Trophoblast cell (in vitro differentiated cells and primary cell): ENCODE data around the gene MYT1.
"Not testable (repeated sequence)": the region's sequence is repeated elsewhere in the genome, so short reads cannot be mapped to it uniquely, and the experiment has no call there.

Source experiments
- DNase-seq, 2 donors: peaks; one replicate each; pipeline ENCODE4 v3.0.0-alpha.2; 2016
- H2AFZ ChIP-seq: 2 replicates; pipeline ENCODE4 v1.6.1; 2013; ENCODE audit warnings: low read length, moderate library complexity, mild to moderate bottlenecking; ENCODE audit not compliant: insufficient read depth, poor library complexity
- H2AK5ac ChIP-seq: 2 replicates; pipeline ENCODE4 v1.6.1; 2013; ENCODE audit warnings: mild to moderate bottlenecking, low read length
- H2BK120ac ChIP-seq: 2 replicates; pipeline ENCODE4 v1.6.1; 2013; ENCODE audit warnings: low read length, mild to moderate bottlenecking, moderate library complexity; ENCODE audit not compliant: insufficient read depth, poor library complexity
- H2BK12ac ChIP-seq: 2 replicates; pipeline ENCODE4 v1.6.1; 2013; ENCODE audit warnings: mild to moderate bottlenecking, low read length, moderate library complexity
- H2BK5ac ChIP-seq: 2 replicates; pipeline ENCODE4 v1.6.1; 2013; ENCODE audit warnings: low read length, low read depth, moderate library complexity, mild to moderate bottlenecking; ENCODE audit not compliant: poor library complexity
- H3K14ac ChIP-seq: 2 replicates; pipeline ENCODE4 v1.6.1; 2013; ENCODE audit warnings: mild to moderate bottlenecking, low read length
- H3K18ac ChIP-seq: 2 replicates; pipeline ENCODE4 v1.6.1; 2013; ENCODE audit warnings: mild to moderate bottlenecking, low read length
- H3K23ac ChIP-seq: 2 replicates; pipeline ENCODE4 v1.6.1; 2013; ENCODE audit warnings: low read length
- H3K27ac ChIP-seq: 2 replicates; pipeline ENCODE4 v1.5.1; 2013; ENCODE audit warnings: low read depth, mild to moderate bottlenecking, inconsistent platforms, low read length, moderate library complexity
- H3K27me3 ChIP-seq: 2 replicates; pipeline ENCODE4 v1.6.1; 2013; ENCODE audit warnings: inconsistent platforms, mild to moderate bottlenecking, low read length, moderate library complexity; ENCODE audit not compliant: insufficient read depth
- H3K36me3 ChIP-seq, 2 experiments: 1 replicate in 1 of 2; 2 replicates in 1 of 2; pipeline ENCODE4 v1.6.1; 2013; ENCODE audit warnings: low read length in 2 of 2, mild to moderate bottlenecking in 2 of 2, moderate library complexity in 1 of 2; ENCODE audit not compliant: insufficient read depth in 2 of 2, control insufficient read depth in 1 of 2
- H3K4ac ChIP-seq: 2 replicates; pipeline ENCODE4 v1.6.1; 2013; ENCODE audit warnings: low read depth, mild to moderate bottlenecking, low read length, moderate library complexity
- H3K4me1 ChIP-seq, 2 experiments: 1 replicate in 1 of 2; 2 replicates in 1 of 2; pipeline ENCODE4 v1.6.1; 2013; ENCODE audit warnings: low read length in 2 of 2, mild to moderate bottlenecking in 2 of 2, moderate library complexity in 1 of 2; ENCODE audit not compliant: insufficient read depth in 2 of 2, control insufficient read depth in 1 of 2
- H3K4me2 ChIP-seq: 2 replicates; pipeline ENCODE4 v1.6.1; 2013; ENCODE audit warnings: inconsistent platforms, mild to moderate bottlenecking, low read length, moderate library complexity
- H3K4me3 ChIP-seq: 2 replicates; pipeline ENCODE4 v1.5.1; 2013; ENCODE audit warnings: mild to moderate bottlenecking, low read depth, low read length, inconsistent platforms
- H3K79me1 ChIP-seq: one replicate; pipeline ENCODE4 v1.6.1; 2013; ENCODE audit warnings: low read length
- H3K79me2 ChIP-seq: 2 replicates; pipeline ENCODE4 v1.6.1; 2013; ENCODE audit warnings: low read length, mild to moderate bottlenecking; ENCODE audit not compliant: control insufficient read depth, insufficient read depth, poor library complexity
- H3K9ac ChIP-seq: 2 replicates; pipeline ENCODE4 v1.6.1; 2013; ENCODE audit warnings: mild to moderate bottlenecking, low read length
- H3K9me3 ChIP-seq: 2 replicates; pipeline ENCODE4 v1.6.1; 2013; ENCODE audit warnings: low read depth, mild to moderate bottlenecking, control low read depth, inconsistent platforms, low read length; ENCODE audit not compliant: insufficient read depth
- H4K12ac ChIP-seq: 2 replicates; pipeline ENCODE4 v1.6.1; 2013; ENCODE audit warnings: low read depth, mild to moderate bottlenecking, low read length, moderate library complexity
- H4K8ac ChIP-seq: 2 replicates; pipeline ENCODE4 v1.6.1; 2013; ENCODE audit warnings: low read depth, mild to moderate bottlenecking, low read length, moderate library complexity
- H4K91ac ChIP-seq: one replicate; pipeline ENCODE4 v1.6.1; 2013; ENCODE audit warnings: low read depth, mild to moderate bottlenecking, low read length, moderate library complexity
- WGBS: extraction: QIAGEN DNeasy Blood & Tissue Kit; methylation state at CpG from one replicate; pipeline ENCODE4 v1.1.7; 2013; ENCODE audit warnings: missing lambda C conversion rate; ENCODE audit not compliant: insufficient read length, insufficient coverage; ENCODE audit errors: extremely low coverage; 5-methylcytosine and 5-hydroxymethylcytosine counted together

Gene MYT1

DNA sequence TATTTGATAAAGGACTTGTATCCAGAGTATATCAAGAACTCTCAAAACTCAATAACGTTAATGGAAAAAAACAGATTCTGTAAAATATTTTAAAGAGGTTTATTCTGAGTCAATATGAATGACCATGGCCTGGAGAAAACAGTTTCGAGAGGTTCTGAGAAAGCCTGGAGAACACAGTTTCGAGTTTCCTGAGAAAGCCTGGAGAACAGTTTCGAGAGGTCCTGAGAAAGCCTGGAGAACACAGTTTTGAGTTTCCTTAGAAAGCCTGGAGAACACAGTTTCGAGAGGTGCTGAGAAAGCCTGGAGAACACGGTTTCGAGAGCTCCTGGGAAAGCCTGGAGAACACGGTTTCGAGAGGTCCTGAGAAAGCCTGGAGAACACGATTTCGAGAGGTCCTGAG lies 41.3 kb upstream of the MYT1 start:
- DNase-seq, H3K9me3 ChIP-seq, H3K4me2 ChIP-seq, H4K8ac ChIP-seq, H4K12ac ChIP-seq, H4K91ac ChIP-seq, H2AK5ac ChIP-seq, H3K79me2 ChIP-seq, H2AFZ ChIP-seq, H3K27me3 ChIP-seq, H3K36me3 ChIP-seq, H3K9ac ChIP-seq, H2BK120ac ChIP-seq, H3K79me1 ChIP-seq, H3K4me1 ChIP-seq, H2BK5ac ChIP-seq, H2BK12ac ChIP-seq, H3K4ac ChIP-seq, H3K14ac ChIP-seq, H3K23ac ChIP-seq, H3K4me3 ChIP-seq, H3K27ac ChIP-seq, H3K18ac ChIP-seq: not testable (repeated sequence)
- no CpG with 5 or more reads among the region's 11 CpGs for WGBS

DNA sequence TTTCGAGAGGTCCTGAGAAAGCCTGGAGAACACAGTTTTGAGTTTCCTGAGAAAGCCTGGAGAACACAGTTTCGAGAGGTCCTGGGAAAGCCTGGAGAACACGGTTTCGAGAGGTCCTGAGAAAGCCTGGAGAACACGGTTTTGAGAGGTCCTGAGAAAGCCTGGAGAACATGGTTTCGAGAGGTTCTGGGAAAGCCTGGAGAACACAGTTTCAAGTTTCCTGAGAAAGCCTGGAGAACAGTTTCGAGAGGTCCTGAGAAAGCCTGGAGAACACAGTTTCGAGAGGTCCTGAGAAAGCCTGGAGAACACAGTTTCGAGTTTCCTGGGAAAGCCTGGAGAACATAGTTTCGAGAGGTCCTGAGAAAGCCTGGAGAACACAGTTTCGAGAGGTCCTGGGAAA lies 40.7 kb upstream of the MYT1 start:
- DNase-seq, result not testable (repeated sequence)

DNA sequence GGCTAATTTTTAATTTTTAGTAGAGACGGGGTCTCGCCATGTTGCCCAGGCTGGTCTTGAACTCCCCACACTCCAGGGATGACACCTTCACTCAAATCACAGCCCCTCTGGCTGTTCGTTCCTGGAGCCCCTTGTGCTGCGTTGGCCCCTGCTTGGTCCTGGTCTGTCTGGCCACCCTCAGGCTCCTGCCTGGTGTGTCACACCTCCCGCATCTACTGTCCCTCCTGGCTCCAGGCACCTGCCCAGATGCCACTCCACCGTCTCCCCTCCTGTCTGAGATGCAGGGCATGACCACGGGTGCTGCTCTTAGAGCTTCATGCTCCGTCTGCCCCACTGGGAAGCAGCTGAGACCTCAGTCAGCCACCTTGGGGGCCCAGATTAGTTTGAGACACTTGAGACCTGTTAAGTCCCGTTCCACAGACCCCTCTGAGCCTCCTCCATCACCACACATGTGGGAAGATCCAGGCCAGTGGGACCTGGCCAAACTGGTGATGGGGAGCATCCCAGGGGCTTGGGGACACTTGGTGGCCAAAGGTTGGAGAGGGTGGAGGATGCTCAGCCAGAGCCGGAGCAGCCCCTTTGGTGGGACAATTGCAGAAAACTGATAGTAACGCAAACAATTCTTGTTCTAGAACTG lies 35.0 kb upstream of the MYT1 start:
- Histone ChIP-seq H2AFZ (no peak overlapping the region), H3K36me3 (no peaks in the 10 kb centered on the region), H2BK5ac (no peak overlapping the region), H3K4me2 (no peak overlapping the region), H2BK120ac (no peak overlapping the region), H3K14ac (no peak overlapping the region), H3K9me3 (peaks cover 2% of the 10 kb centered on the region), H3K27me3 (peaks cover 2% of the 10 kb centered on the region), H3K18ac (no peak overlapping the region), H3K79me1 (no peaks in the 10 kb centered on the region), H4K91ac (no peak overlapping the region), H3K79me2 (no peaks in the 10 kb centered on the region), H3K4ac (no peak overlapping the region), H3K27ac (no peak overlapping the region), H4K12ac (no peak overlapping the region), H2AK5ac (no peak overlapping the region), H2BK12ac (no peak overlapping the region), H3K4me1 (no peaks in the 10 kb centered on the region), H3K23ac (no peak overlapping the region), H3K4me3 (no peak overlapping the region), H4K8ac (no peak overlapping the region), H3K9ac (no peak overlapping the region)
- no peak for DNase-seq
- WGBS, result no CpG with 5 or more reads among the region's 11 CpGs

More for the DNA sequence above, 40.7 kb upstream of the MYT1 start:
- no CpG with 5 or more reads among the region's 11 CpGs for WGBS
- H3K36me3 ChIP-seq, H3K4me3 ChIP-seq, H3K4me1 ChIP-seq, H3K27ac ChIP-seq, H3K9me3 ChIP-seq, H3K23ac ChIP-seq, H4K91ac ChIP-seq, H2BK12ac ChIP-seq, H2AK5ac ChIP-seq, H2BK120ac ChIP-seq, H3K14ac ChIP-seq, H3K79me2 ChIP-seq, H3K18ac ChIP-seq, H3K4me2 ChIP-seq, H3K4ac ChIP-seq, H3K9ac ChIP-seq, H2AFZ ChIP-seq, H4K8ac ChIP-seq, H3K27me3 ChIP-seq, H2BK5ac ChIP-seq, H4K12ac ChIP-seq, H3K79me1 ChIP-seq: not testable (repeated sequence)

DNA sequence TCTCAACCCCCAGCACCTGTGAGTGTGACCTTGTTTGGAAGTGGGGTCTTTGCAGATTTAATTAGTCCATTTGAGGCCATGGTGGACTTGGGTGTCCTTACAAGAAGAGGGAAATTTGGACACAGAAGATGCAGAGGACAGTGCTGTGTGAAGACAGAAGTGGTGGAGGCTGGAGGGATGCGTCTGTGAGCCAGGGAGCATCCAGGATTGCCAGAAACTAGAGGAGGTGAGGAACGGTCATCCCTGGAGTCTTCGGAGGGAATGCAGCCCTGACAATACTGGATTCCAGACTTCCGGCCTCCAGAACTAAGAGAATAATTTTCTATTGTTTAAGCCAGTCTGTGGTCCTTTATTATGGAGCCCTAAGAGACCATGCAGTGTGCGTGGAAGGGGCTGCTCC lies 34.0 kb upstream of the MYT1 start:
- Histone ChIP-seq H2AFZ (no peak overlapping the region), H3K9me3 (peaks cover 2% of the 10 kb centered on the region), H4K12ac (no peak overlapping the region), H3K27me3 (peaks cover 2% of the 10 kb centered on the region), H3K27ac (no peak overlapping the region), H3K23ac (no peak overlapping the region), H3K14ac (no peak overlapping the region), H3K4me3 (no peak overlapping the region), H3K79me2 (no peaks in the 10 kb centered on the region), H3K9ac (no peak overlapping the region), H3K4ac (no peak overlapping the region), H2BK120ac (no peak overlapping the region), H2AK5ac (no peak overlapping the region), H4K8ac (no peak overlapping the region), H2BK12ac (no peak overlapping the region), H3K4me1 (no peaks in the 10 kb centered on the region), H4K91ac (no peak overlapping the region), H3K36me3 (no peaks in the 10 kb centered on the region), H3K18ac (no peak overlapping the region), H3K4me2 (no peak overlapping the region), H2BK5ac (no peak overlapping the region), H3K79me1 (no peaks in the 10 kb centered on the region)
- no peak for DNase-seq
- no CpG with 5 or more reads among the region's 5 CpGs for WGBS
